OCI-LY3 (cell line): Measurements from ENCODE around the gene SSX2B.
"Not testable (repeated sequence)": the region's sequence is repeated elsewhere in the genome, so short reads cannot be mapped to it uniquely, and the experiment has no call there.

Experiments
- H2AFZ ChIP-seq: fragments of 200-600, 300-600 bp; shearing (Covaris generic); 2 replicates; pipeline ENCODE4 v1.6.0; 2014; ENCODE audit warnings: antibody characterized with exemption, low read depth, low read length
- H3K27ac ChIP-seq: fragments of 200-600, 300-600 bp; sonication (generic); 2 replicates; pipeline ENCODE4 v1.5.1; 2014; ENCODE audit warnings: mild to moderate bottlenecking, low read length, moderate library complexity, mixed read lengths
- H3K27me3 ChIP-seq: fragments of 200-600, 300-600 bp; sonication (generic); 2 replicates; pipeline ENCODE4 v1.6.1; 2014; ENCODE audit warnings: low read depth, low read length, mixed read lengths
- H3K36me3 ChIP-seq: fragments of 200-600, 300-600 bp; sonication (generic); replicated peaks from 2 replicates; pipeline ENCODE3; 2014; ENCODE audit warnings: low read depth, low read length, mixed read lengths
- H3K4me1 ChIP-seq: fragments of 300-600, 200-600 bp; sonication (generic); 2 replicates; pipeline ENCODE4 v1.6.1; 2014; ENCODE audit warnings: low read length, mixed read lengths
- H3K4me2 ChIP-seq: fragments of 200-600, 300-600 bp; sonication (generic); 2 replicates; pipeline ENCODE4 v1.6.1; 2014; ENCODE audit warnings: low read length, mixed read lengths
- H3K4me3 ChIP-seq: fragments of 300-600, 200-600 bp; sonication (generic); 2 replicates; pipeline ENCODE4 v1.5.1; 2014; ENCODE audit warnings: antibody characterized with exemption, mild to moderate bottlenecking, low read length, moderate library complexity
- H3K79me2 ChIP-seq: fragments of 300-600, 200-600 bp; shearing (Covaris generic); 2 replicates; pipeline ENCODE4 v1.6.1; 2014; ENCODE audit warnings: mild to moderate bottlenecking, low read length, mixed read lengths
- H3K9ac ChIP-seq: fragments of 300-600, 200-600 bp; shearing (Covaris generic); 2 replicates; pipeline ENCODE4 v1.6.0; 2014; ENCODE audit warnings: mild to moderate bottlenecking, low read length, moderate library complexity
- H3K9me3 ChIP-seq: fragments of 200-600, 300-600 bp; shearing (Covaris generic); 2 replicates; pipeline ENCODE4 v1.6.1; 2014; ENCODE audit warnings: low read length, mixed read lengths; ENCODE audit not compliant: insufficient read depth
- H4K20me1 ChIP-seq: fragments of 200-600, 300-600 bp; sonication (generic); 2 replicates; pipeline ENCODE4 v1.6.1; 2016; ENCODE audit warnings: low read length, mixed read lengths; ENCODE audit not compliant: insufficient read depth

The SSX2B gene, protein sequence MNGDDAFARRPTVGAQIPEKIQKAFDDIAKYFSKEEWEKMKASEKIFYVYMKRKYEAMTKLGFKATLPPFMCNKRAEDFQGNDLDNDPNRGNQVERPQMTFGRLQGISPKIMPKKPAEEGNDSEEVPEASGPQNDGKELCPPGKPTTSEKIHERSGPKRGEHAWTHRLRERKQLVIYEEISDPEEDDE

GRCh38 chrX:52750952-52751351, at the start of gene SSX2B:
Gene SSX2B, plus strand, starts transcription at chrX:52751252. Its CDS starts 1,429 bp downstream, at chrX:52752681.
- not testable (repeated sequence) for H3K27me3 ChIP-seq, H3K36me3 ChIP-seq, H3K27ac ChIP-seq, H4K20me1 ChIP-seq, H3K4me3 ChIP-seq, H3K4me1 ChIP-seq, H3K79me2 ChIP-seq, H3K9ac ChIP-seq, H2AFZ ChIP-seq, H3K9me3 ChIP-seq, H3K4me2 ChIP-seq

DNA sequence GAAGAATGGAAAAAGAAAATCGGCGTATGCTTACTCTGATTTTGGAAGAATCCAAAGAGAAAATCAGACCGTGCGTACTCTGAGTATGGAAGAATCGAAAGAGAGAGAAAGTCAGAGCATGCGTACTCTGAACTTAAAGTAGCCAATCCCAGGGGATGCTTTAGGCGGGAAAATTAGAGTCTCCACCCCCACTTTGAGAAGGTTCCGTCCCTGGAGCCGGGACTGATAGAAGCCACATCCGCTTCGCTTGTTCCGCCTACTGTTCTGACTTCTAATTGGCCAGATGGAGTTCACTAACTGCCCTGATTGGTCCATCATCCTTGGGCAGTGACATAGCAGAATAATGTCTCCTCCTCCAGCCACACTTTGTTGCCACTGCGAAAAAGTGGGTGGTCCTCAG, 44.0 kb upstream of the SSX2B start, which contains the start of gene SSX2:
Gene SSX2 (minus strand): TSS at position 101 of the 400 bp plus-strand sequence. CDS start 1,429 bp downstream, outside the sequence.
- not testable (repeated sequence) for H3K27ac ChIP-seq, H3K79me2 ChIP-seq, H3K27me3 ChIP-seq, H3K4me2 ChIP-seq, H3K9ac ChIP-seq, H3K4me3 ChIP-seq, H3K4me1 ChIP-seq, H4K20me1 ChIP-seq, H2AFZ ChIP-seq, H3K9me3 ChIP-seq, H3K36me3 ChIP-seq

GRCh38 chrX:52765983-52766382, 14.9 kb downstream of the SSX2B start:
- not testable (repeated sequence) for H3K4me3 ChIP-seq, H3K9me3 ChIP-seq, H2AFZ ChIP-seq, H3K36me3 ChIP-seq, H3K79me2 ChIP-seq, H3K4me2 ChIP-seq, H3K9ac ChIP-seq, H3K4me1 ChIP-seq, H3K27me3 ChIP-seq, H4K20me1 ChIP-seq, H3K27ac ChIP-seq

DNA sequence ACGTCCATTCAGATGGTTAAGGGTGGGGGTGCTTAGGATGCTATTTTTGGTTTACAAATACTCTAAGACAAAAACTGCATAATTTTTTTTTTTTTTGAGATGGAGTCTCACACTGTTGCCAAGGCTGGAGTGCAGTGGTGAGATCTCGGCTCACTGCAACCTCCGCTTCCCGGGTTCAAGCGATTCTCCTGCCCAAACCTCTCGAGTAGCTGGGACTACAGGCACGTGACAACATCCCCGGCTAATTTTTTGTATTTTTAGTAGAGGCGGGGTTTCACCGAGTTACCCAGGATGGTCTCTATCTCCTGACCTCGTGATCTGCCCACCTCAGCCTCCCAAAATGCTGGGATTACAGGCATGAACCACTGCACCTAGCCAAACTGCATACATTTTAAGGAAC, 22.5 kb downstream of the SSX2B start:
- not testable (repeated sequence) for H3K4me1 ChIP-seq

DNA sequence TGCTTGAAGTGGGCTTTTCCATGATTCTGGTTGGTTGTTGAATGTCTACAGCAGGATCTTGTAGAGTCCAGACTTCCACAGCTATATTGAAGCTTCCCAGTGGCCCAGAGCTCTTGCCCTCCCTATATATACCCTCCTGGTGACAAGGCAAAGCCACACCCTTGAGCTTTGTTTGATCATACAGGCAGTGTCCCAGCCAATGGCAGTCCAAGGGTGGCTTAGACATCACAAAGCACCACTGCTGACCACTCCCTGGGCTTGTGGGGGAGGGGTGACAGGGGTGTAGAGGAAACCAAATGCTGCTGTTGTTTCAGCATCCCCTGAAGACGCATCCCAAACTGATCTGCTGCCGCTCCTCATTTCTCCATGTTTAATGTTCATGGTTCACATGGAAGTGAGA, 46.3 kb downstream of the SSX2B start, which contains the start of gene SPANXN5:
Gene SPANXN5 (minus strand): TSS at position 101 of the 400 bp plus-strand sequence. CDS start 79 bp downstream, at position 22.
- H3K4me3 ChIP-seq, H2AFZ ChIP-seq, H3K9me3 ChIP-seq, H3K9ac ChIP-seq, H4K20me1 ChIP-seq, H3K27me3 ChIP-seq, H3K4me2 ChIP-seq, H3K79me2 ChIP-seq, H3K4me1 ChIP-seq, H3K36me3 ChIP-seq, H3K27ac ChIP-seq: not testable (repeated sequence)

More for the DNA sequence above, 22.5 kb downstream of the SSX2B start:
- not testable (repeated sequence) for H3K9me3 ChIP-seq, H3K36me3 ChIP-seq, H3K4me2 ChIP-seq, H3K4me3 ChIP-seq, H4K20me1 ChIP-seq, H3K27ac ChIP-seq, H3K9ac ChIP-seq, H3K79me2 ChIP-seq, H3K27me3 ChIP-seq, H2AFZ ChIP-seq

GRCh38 chrX:52804876-52805275, 53.8 kb downstream of the SSX2B start:
- not testable (repeated sequence) for H3K4me1 ChIP-seq, H3K79me2 ChIP-seq, H3K27me3 ChIP-seq, H3K9ac ChIP-seq, H3K36me3 ChIP-seq, H3K27ac ChIP-seq, H2AFZ ChIP-seq, H3K4me2 ChIP-seq, H4K20me1 ChIP-seq, H3K4me3 ChIP-seq, H3K9me3 ChIP-seq
